GM21381 (cell line): ENCODE measurements around the gene FAM83C.
"Not testable (repeated sequence)": the region's sequence is repeated elsewhere in the genome, so short reads cannot be mapped to it uniquely, and the experiment has no call there.

Experiments used
- ATAC-seq: cut with Tn5 transposase; IDR thresholded peaks from one replicate; pipeline ENCODE4 v1.9.1; 2021; ENCODE audit warnings: mild to moderate bottlenecking, moderate library complexity; ENCODE audit not compliant: unreplicated experiment

The FAM83C gene

GRCh38 chr20:35319192-35319870 is 27.1 kb upstream of the FAM83C start:
- no peak for ATAC-seq

- no peak for ATAC-seq
Observed at GRCh38 chr20:35318502-35319157, 26.4 kb upstream of the FAM83C start.

- no peak for ATAC-seq
Observed at GRCh38 chr20:35317416-35318210, 25.4 kb upstream of the FAM83C start.

GRCh38 chr20:35316086-35316485 is 23.9 kb upstream of the FAM83C start:
- no peak for ATAC-seq

- ATAC-seq: not testable (repeated sequence)
Observed at GRCh38 chr20:35315632-35316020, 23.4 kb upstream of the FAM83C start.

- no peak for ATAC-seq
Observed at GRCh38 chr20:35314816-35315631, 22.8 kb upstream of the FAM83C start.

GRCh38 chr20:35312318-35312717 is 20.1 kb upstream of the FAM83C start:
- no peak for ATAC-seq

- ATAC-seq: no peak
Observed at GRCh38 chr20:35311822-35312221, 19.6 kb upstream of the FAM83C start.

- no peak for ATAC-seq
Observed at GRCh38 chr20:35311409-35311808, 19.2 kb upstream of the FAM83C start.

- ATAC-seq: no peak
Observed at GRCh38 chr20:35307666-35308653, 15.7 kb upstream of the FAM83C start.

GRCh38 chr20:35306931-35307517 is 14.8 kb upstream of the FAM83C start:
- ATAC-seq: no peak

GRCh38 chr20:35305682-35306556 is 13.7 kb upstream of the FAM83C start:
- no peak for ATAC-seq

GRCh38 chr20:35304956-35305355 is 12.7 kb upstream of the FAM83C start:
- ATAC-seq: no peak

- no peak for ATAC-seq
Observed at GRCh38 chr20:35303735-35304491, 11.7 kb upstream of the FAM83C start.

- ATAC-seq: no peak
Observed at GRCh38 chr20:35303382-35303734, 11.1 kb upstream of the FAM83C start.

GRCh38 chr20:35302421-35303335 is 10.5 kb upstream of the FAM83C start:
- no peak for ATAC-seq

GRCh38 chr20:35301426-35301825 is 9.2 kb upstream of the FAM83C start:
- no peak for ATAC-seq
